PC-3 (cell line): ENCODE results near the gene H6PD. TPM values are rescaled to one million over a fixed set of nuclear protein-coding genes. Genes with fewer than 3 reads are reported as not detected.

Source experiments
- ATAC-seq: fragments of 200-7000 bp; cut with Tn5 transposase; 2 replicates; pipeline ENCODE4 v1.9.1; 2020; ENCODE audit warnings: mild to moderate bottlenecking, moderate library complexity
- BruUV-seq: library from RNA; stranded (reverse); fragments of 400-500 nt; replicated peaks from 2 replicates; lab custom pipeline; 2021; lab: Mats Ljungman, UMichigan
- CTCF ChIA-PET: fragments of 300-600 bp; sonication (Branson Sonifier 250); formaldehyde crosslinking; loops from one replicate; lab custom pipeline; 2022; ENCODE audit warnings: antibody characterized with exemption; lab: Charles Lee
- POLR2A ChIA-PET: fragments of 300-600 bp; sonication (Branson Sonifier 250); formaldehyde crosslinking; loops from one replicate; lab custom pipeline; 2022; ENCODE audit warnings: antibody characterized with exemption; ENCODE audit not compliant: unreplicated experiment; lab: Charles Lee
- DNase-seq: peaks from one replicate; pipeline ENCODE4 v3.0.0-alpha.2; 2015
- H2AFZ ChIP-seq: fragments of 300-600 bp; sonication (generic); 2 replicates; pipeline ENCODE4 v1.6.0; 2016; ENCODE audit warnings: antibody characterized with exemption, low read length
- H3F3A ChIP-seq: fragments of 300-600 bp; sonication (generic); one replicate; pipeline ENCODE4 v1.6.0; 2017; ENCODE audit warnings: antibody characterized with exemption, low read length, control low read depth, mild to moderate bottlenecking; ENCODE audit not compliant: unreplicated experiment
- H3K27ac ChIP-seq: fragments of 300-600 bp; sonication (generic); 2 replicates; pipeline ENCODE4 v1.5.1; 2016; ENCODE audit warnings: mild to moderate bottlenecking, low read length
- H3K27me3 ChIP-seq: fragments of 300-600 bp; sonication (generic); 2 replicates; pipeline ENCODE4 v1.6.1; 2016; ENCODE audit warnings: low read length, mixed read lengths
- H3K36me3 ChIP-seq: fragments of 300-600 bp; sonication (generic); 2 replicates; pipeline ENCODE4 v1.6.1; 2016; ENCODE audit warnings: low read depth, mixed run types, low read length, mixed read lengths
- H3K4me1 ChIP-seq: fragments of 300-600 bp; sonication (generic); 2 replicates; pipeline ENCODE4 v1.5.1; 2016; ENCODE audit warnings: low read length; ENCODE audit not compliant: insufficient read depth
- H3K4me2 ChIP-seq: fragments of 300-600 bp; sonication (generic); 2 replicates; pipeline ENCODE4 v1.6.0; 2016; ENCODE audit warnings: low read length
- H3K4me3 ChIP-seq: fragments of 300-600 bp; sonication (generic); 2 replicates; pipeline ENCODE4 v1.5.1; 2016; ENCODE audit warnings: mild to moderate bottlenecking, low read length, mixed read lengths
- H3K79me2 ChIP-seq: fragments of 300-600 bp; sonication (generic); 2 replicates; pipeline ENCODE4 v1.6.1; 2017; ENCODE audit warnings: low read length, mixed read lengths
- H3K9ac ChIP-seq: fragments of 300-600 bp; sonication (generic); 2 replicates; pipeline ENCODE4 v1.6.0; 2016; ENCODE audit warnings: mild to moderate bottlenecking, low read length
- H3K9me2 ChIP-seq: fragments of 300-600 bp; sonication (generic); replicated peaks from 2 replicates; pipeline ENCODE4 v1.6.1; 2016; ENCODE audit warnings: mixed run types, low read length, mixed read lengths
- H3K9me3 ChIP-seq: fragments of 300-600 bp; sonication (generic); 2 replicates; pipeline ENCODE4 v1.6.1; 2016; ENCODE audit warnings: low read length, mixed read lengths
- H4K20me1 ChIP-seq: fragments of 300-600 bp; sonication (generic); 2 replicates; pipeline ENCODE4 v1.6.1; 2016; ENCODE audit warnings: low read length, mixed read lengths
- CTCF ChIP-seq: fragments of 300-600 bp; sonication (generic); conservative IDR thresholded peaks from 2 replicates; pipeline ENCODE4 v1.5.1; 2017; ENCODE audit warnings: antibody characterized with exemption, low read depth, mild to moderate bottlenecking, low read length
- EZH2 ChIP-seq: fragments of 300-600 bp; sonication (generic); IDR thresholded peaks from one replicate; pipeline ENCODE4 v1.6.1; 2017; ENCODE audit warnings: antibody characterized with exemption, mild to moderate bottlenecking, low read length; ENCODE audit not compliant: unreplicated experiment
- EZH2phosphoT487 ChIP-seq: fragments of 300-600 bp; sonication (generic); IDR thresholded peaks from 2 replicates; pipeline ENCODE4 v1.6.1; 2018; ENCODE audit warnings: mild to moderate bottlenecking, antibody characterized with exemption, low read length, borderline replicate concordance
- intact Hi-C: fragments of 100-400 bp; cut with micrococcal nuclease; formaldehyde crosslinking; loops from 2 replicates; pipeline ENCODE4 v1.9.0; 2023
- total RNA-seq: library from RNA; depleted of rRNA; stranded (reverse); fragments of >200 nt; gene quantifications from 2 replicates; pipeline ENCODE4 v1.2.3, GENCODE V29; 2014

Gene H6PD
- total RNA-seq, 1 experiment from 2014 or later = 6.8 TPM

GRCh38 chr1:9192578-9193232, 41.9 kb upstream of the H6PD start:
- no TSS peak for BruUV-seq
- DNase-seq (no peak), ATAC-seq (no peak)
- Histone ChIP-seq H3K9ac (no peak overlapping the region), H3K27me3 (no peaks in the 10 kb centered on the region), H4K20me1 (no peaks in the 10 kb centered on the region), H3K9me3 (no peaks in the 10 kb centered on the region), H3K4me3 (no peak overlapping the region), H3K9me2 (no peaks in the 10 kb centered on the region), H3K27ac (no peak overlapping the region), H3K36me3 (no peaks in the 10 kb centered on the region), H3F3A (no peaks in the 10 kb centered on the region), H3K4me1 (peaks cover 26% of the 10 kb centered on the region), H3K4me2 (no peak overlapping the region), H2AFZ (no peak overlapping the region), H3K79me2 (no peaks in the 10 kb centered on the region)
- ChIA-PET POLR2A (no interaction called here), CTCF (no interaction called here)
- intact Hi-C loops = no loop called here
- TF ChIP-seq EZH2phosphoT487 = no peak
- TF ChIP-seq CTCF = no peak

- H3K36me3 ChIP-seq = no peaks in the 10 kb centered on the region
- no TSS peak for BruUV-seq
- POLR2A ChIA-PET = no interaction called here
These were observed 41.3 kb upstream of the H6PD start for GRCh38 chr1:9193233-9193625.

More at GRCh38 chr1:9193233-9193625, 41.3 kb upstream of the H6PD start:
- Histone ChIP-seq H3K4me2 (no peak overlapping the region), H3K79me2 (no peaks in the 10 kb centered on the region), H3F3A (no peaks in the 10 kb centered on the region), H3K4me3 (no peak overlapping the region), H4K20me1 (no peaks in the 10 kb centered on the region), H2AFZ (no peak overlapping the region), H3K27me3 (0 out of 2 replicates have a peak, but pooled peaks cover 2% of the 10 kb centered on the region), H3K9ac (no peak overlapping the region), H3K4me1 (peaks cover 26% of the 10 kb centered on the region), H3K9me3 (no peaks in the 10 kb centered on the region), H3K27ac (no peak overlapping the region), H3K9me2 (no peaks in the 10 kb centered on the region)
- CTCF ChIA-PET = no interaction called here
- DNase-seq (no peak), ATAC-seq (no peak)
- TF ChIP-seq EZH2phosphoT487 (no peak), EZH2 (no peak), CTCF (no peak)
- intact Hi-C loops = no loop called here
